HFFc6 (cell line): ENCODE measurements around the gene PTPRD. TPM values are rescaled to one million over a fixed set of nuclear protein-coding genes. Genes with fewer than 3 reads are reported as not detected.

Source experiments
- DNase-seq: peaks from one replicate; pipeline ENCODE4 v3.0.0-alpha.2; 2018
- H3K27ac Mint-ChIP-seq: 2 replicates; pipeline ENCODE4 v1.8.0; 2020; ENCODE audit warnings: mild to moderate bottlenecking, mixed read lengths
- H3K27me3 Mint-ChIP-seq: 2 replicates; pipeline ENCODE4 v1.8.0; 2021; ENCODE audit warnings: mild to moderate bottlenecking, moderate library complexity, mixed read lengths; ENCODE audit not compliant: insufficient read depth
- H3K36me3 Mint-ChIP-seq: 2 replicates; pipeline ENCODE4 v1.8.0; 2021; ENCODE audit warnings: low read depth, mixed read lengths
- H3K4me1 Mint-ChIP-seq: 2 replicates; pipeline ENCODE4 v1.8.0; 2020; ENCODE audit warnings: low read depth, mixed read lengths
- H3K4me3 Mint-ChIP-seq: 2 replicates; pipeline ENCODE4 v1.8.0; 2020; ENCODE audit warnings: mild to moderate bottlenecking, moderate library complexity, mixed read lengths
- H3K9me3 Mint-ChIP-seq: 2 replicates; pipeline ENCODE4 v1.8.0; 2020; ENCODE audit warnings: mild to moderate bottlenecking, mixed read lengths
- total RNA-seq, 6 experiments: library from RNA; stranded (reverse); fragmentation: NEBNext Ultra II Directional; extraction: Animal tissue kit (Norgen Biotek cat#: 25700); gene quantifications; 2 replicates in 1 of 6; 3 replicates in 5 of 6; pipeline ENCODE4 v1.2.3, GENCODE V29; 2021
- TF ChIP-seq, protein P1 (sequence below): fragments of 200-600 bp; sonication (generic); IDR thresholded peaks from 2 replicates; pipeline ENCODE4 v1.5.0; 2021; ENCODE audit warnings: antibody characterized with exemption, mild to moderate bottlenecking

Gene PTPRD
- total RNA-seq, 6 experiments from 2014 or later: not detected

DNA sequence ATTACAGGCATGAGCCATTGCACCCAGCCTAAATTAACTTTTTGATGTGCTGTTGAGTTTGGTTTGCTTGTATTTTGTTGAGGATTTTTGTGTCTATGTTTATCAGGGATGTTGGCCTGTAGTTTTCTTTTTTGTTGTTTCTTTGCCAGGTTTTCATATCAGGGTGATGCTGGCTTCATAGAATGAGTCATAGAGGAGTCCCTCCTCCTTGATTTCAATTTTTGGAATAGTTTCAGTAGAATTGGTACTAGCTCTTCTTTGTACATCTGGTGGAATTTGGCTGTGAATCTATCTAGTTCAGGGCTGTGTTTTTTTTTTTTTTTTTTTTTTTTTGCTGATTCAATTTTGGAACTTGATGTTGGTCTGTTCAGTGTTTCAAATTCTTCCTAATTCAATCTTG, 1648.9 kb downstream of the PTPRD start:
- no peak overlapping the region for H3K27ac Mint-ChIP-seq
- DNase-seq: no peak
- TF ChIP-seq, protein P1, sequence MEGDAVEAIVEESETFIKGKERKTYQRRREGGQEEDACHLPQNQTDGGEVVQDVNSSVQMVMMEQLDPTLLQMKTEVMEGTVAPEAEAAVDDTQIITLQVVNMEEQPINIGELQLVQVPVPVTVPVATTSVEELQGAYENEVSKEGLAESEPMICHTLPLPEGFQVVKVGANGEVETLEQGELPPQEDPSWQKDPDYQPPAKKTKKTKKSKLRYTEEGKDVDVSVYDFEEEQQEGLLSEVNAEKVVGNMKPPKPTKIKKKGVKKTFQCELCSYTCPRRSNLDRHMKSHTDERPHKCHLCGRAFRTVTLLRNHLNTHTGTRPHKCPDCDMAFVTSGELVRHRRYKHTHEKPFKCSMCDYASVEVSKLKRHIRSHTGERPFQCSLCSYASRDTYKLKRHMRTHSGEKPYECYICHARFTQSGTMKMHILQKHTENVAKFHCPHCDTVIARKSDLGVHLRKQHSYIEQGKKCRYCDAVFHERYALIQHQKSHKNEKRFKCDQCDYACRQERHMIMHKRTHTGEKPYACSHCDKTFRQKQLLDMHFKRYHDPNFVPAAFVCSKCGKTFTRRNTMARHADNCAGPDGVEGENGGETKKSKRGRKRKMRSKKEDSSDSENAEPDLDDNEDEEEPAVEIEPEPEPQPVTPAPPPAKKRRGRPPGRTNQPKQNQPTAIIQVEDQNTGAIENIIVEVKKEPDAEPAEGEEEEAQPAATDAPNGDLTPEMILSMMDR: no peak
- no peaks in the 10 kb centered on the region for H3K4me1 Mint-ChIP-seq
- peaks cover 55% of the 10 kb centered on the region for H3K9me3 Mint-ChIP-seq
- H3K4me3 Mint-ChIP-seq: no peak overlapping the region
- H3K27me3 Mint-ChIP-seq: no peaks in the 10 kb centered on the region
- H3K36me3 Mint-ChIP-seq: no peaks in the 10 kb centered on the region

DNA sequence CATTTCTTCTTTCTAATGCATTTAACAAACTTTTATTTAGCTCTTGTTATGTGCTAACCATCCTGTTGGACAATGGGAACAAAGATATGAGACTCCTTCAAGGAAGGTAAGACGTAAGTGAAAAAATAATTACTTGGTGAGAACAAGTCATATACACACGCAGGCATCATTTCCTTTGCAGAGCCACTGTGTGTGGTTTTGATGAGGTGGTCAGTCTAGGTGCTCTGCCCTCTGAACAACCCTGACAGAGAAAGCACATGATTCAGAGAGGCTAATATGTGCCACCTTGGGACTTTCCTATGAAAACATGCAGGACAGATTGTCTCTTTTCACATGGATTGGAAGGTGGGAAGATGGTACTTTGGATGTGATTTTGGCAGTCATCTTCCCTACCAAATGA, 1650.7 kb downstream of the PTPRD start:
- Mint-ChIP-seq H3K4me3 (no peak overlapping the region), H3K4me1 (no peaks in the 10 kb centered on the region), H3K27me3 (no peaks in the 10 kb centered on the region), H3K9me3 (peaks cover 53% of the 10 kb centered on the region), H3K27ac (no peak overlapping the region), H3K36me3 (no peaks in the 10 kb centered on the region)
- no peak for DNase-seq
- TF ChIP-seq, protein P1: no peak

DNA sequence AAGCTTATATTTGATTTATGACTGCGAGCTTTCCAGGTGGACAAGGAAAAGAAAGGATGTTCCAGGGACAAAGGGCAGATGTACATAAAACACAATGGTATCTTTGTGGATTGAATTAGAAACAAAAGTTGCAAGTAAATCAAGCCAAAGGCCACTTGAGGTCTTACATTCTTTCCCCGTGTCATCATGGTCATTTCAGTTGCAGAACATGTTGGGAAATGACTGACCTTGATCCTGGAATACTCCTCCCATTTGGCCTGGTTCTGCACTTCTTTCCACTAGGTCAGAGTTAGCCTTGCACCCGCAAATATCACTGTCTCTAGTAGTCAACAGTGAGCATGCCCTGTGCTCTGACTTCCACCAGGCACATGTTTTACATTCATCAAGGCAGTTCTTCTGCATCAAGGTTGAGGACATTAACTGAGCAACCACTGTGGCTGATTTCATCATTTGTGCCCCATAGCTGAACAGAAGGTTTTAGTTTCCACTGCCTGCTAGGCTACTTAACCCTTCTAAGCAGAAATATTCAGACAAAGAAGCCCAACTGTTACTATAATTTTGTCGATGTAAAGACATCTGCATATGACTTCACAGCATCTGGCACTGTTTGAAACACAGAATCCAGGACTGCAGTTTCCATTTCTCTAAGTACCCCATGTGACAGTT, 1651.5 kb downstream of the PTPRD start:
- Mint-ChIP-seq H3K27me3 (no peaks in the 10 kb centered on the region), H3K36me3 (no peaks in the 10 kb centered on the region), H3K4me3 (no peak overlapping the region), H3K4me1 (no peaks in the 10 kb centered on the region), H3K9me3 (peaks cover 50% of the 10 kb centered on the region), H3K27ac (no peak overlapping the region)
- DNase-seq: no peak
- TF ChIP-seq, protein P1: no peak

DNA sequence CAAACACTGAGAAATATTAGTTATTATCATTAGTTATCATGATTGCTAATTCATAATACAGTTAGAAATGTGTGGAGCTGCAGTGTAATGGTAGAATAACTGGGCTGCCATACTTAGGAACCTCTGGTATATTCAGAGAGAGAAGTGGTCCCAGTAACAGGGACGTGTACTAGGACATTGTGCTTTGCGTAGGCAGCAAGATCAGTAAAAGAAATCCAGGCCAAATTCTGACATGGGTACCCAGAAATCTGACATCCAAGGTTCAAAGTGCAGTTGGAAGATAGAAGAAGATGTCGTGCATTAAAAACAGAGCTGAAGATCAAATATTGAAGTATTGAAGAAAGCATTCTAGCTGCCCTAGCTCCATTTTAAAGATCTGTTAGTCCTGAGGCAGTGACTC, 1652.5 kb downstream of the PTPRD start:
- Mint-ChIP-seq H3K4me3 (no peak overlapping the region), H3K36me3 (no peaks in the 10 kb centered on the region), H3K27me3 (no peaks in the 10 kb centered on the region), H3K4me1 (no peaks in the 10 kb centered on the region), H3K9me3 (peaks cover 46% of the 10 kb centered on the region), H3K27ac (no peak overlapping the region)
- TF ChIP-seq, protein P1: no peak
- no peak for DNase-seq

DNA sequence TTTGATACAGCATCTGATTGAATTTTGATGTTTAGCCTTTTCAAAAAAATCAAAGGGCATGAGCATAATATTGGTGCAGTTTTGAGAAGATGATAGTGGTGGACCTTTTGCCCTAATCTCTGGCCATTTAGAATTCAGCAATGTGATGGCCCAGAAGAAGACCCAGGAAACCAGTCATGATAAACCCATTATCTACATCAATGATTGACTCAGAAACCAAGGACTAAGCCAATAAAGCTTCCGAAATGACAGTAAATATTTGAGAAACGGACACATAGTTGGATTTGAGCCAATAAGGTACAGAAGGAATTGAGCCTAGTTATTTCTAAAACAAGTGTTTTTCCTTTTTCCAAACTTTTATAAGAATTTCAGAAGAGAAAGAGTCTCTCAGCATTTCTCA, 1654.4 kb downstream of the PTPRD start:
- H3K36me3 Mint-ChIP-seq: no peaks in the 10 kb centered on the region
- H3K27me3 Mint-ChIP-seq: no peaks in the 10 kb centered on the region
- H3K27ac Mint-ChIP-seq: no peak overlapping the region
- no peaks in the 10 kb centered on the region for H3K4me1 Mint-ChIP-seq
- TF ChIP-seq, protein P1: no peak
- H3K4me3 Mint-ChIP-seq: no peak overlapping the region
- no peak for DNase-seq
- H3K9me3 Mint-ChIP-seq: peaks cover 37% of the 10 kb centered on the region
